ENCODE data around the gene OSBPL3. TPM values are rescaled to one million over a fixed set of nuclear protein-coding genes. Genes with fewer than 3 reads are reported as not detected.

The OSBPL3 gene
- total RNA-seq, 1 experiment from 2014 or later: 16.0 TPM

DNA sequence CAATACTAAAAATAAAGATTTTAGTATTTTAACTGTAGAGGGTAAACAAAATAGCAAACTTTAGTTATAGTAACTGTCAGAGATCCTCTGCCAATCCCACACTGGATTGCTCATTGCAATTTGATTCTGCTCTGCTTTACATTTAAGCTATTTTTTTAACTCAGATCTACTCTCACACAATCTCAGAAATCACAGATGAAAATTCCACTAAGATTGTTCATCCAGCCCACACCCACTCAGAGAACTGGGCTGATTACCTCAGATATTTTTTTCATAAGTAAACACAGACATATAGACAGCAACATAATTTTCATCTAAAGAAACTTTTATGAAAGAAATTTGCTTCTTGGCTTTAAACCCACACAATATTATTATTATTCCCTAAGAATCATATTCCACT, 7.0 kb downstream of the OSBPL3 start (continued):
- TF ChIP-seq ZSCAN18 (CRISPR knock-in tag; IDR thresholded peaks at IDR 0.05): no peak

GRCh38 chr7:24972166-24972477, 7.9 kb downstream of the OSBPL3 start:
- Mint-ChIP-seq H3K9me3 (no peaks in the 10 kb centered on the region), H3K36me3 (no peaks in the 10 kb centered on the region), H3K4me1 (peaks cover 59% of the 10 kb centered on the region), H3K27ac (0 out of 2 replicates have a peak overlapping the region, but pooled peaks have one; percentile 11), H3K4me3 (no peak overlapping the region), H3K27me3 (ENCODE audit: low read depth) (no peaks in the 10 kb centered on the region)
- ATAC-seq (no peak), DNase-seq (ENCODE audit: low spot score) (no peak)
- POLR2A ChIA-PET: interaction anchor here (0.6 kb wide), 1 partner anchor 33 kb away, joined by 3 read pairs; no protein-coding TSS in a partner anchor
- TF ChIP-seq GABPB1 (CRISPR knock-in tag; IDR thresholded peaks at IDR 0.05) (no peak), HMGA2 (CRISPR knock-in tag; IDR thresholded peaks at IDR 0.05) (no peak), CREB1 (CRISPR knock-in tag; IDR thresholded peaks at IDR 0.05) (no peak), NFE2L1 (CRISPR knock-in tag; IDR thresholded peaks at IDR 0.05) (no peak), ZNF317 (CRISPR knock-in tag; IDR thresholded peaks at IDR 0.05; ENCODE audit: borderline replicate concordance, low read depth) (no peak), TCF7 (CRISPR knock-in tag; IDR thresholded peaks at IDR 0.05; ENCODE audit: low read depth) (no peak), ATF1 (CRISPR knock-in tag; IDR thresholded peaks at IDR 0.05) (no peak), ELF4 (CRISPR knock-in tag; IDR thresholded peaks at IDR 0.05; ENCODE audit: low read depth) (no peak), OVOL2 (CRISPR knock-in tag; IDR thresholded peaks at IDR 0.05; ENCODE audit: borderline replicate concordance) (no peak), ZNF532 (CRISPR knock-in tag; IDR thresholded peaks at IDR 0.05; ENCODE audit: borderline replicate concordance) (no peak)
- TF ChIP-seq, protein P1, sequence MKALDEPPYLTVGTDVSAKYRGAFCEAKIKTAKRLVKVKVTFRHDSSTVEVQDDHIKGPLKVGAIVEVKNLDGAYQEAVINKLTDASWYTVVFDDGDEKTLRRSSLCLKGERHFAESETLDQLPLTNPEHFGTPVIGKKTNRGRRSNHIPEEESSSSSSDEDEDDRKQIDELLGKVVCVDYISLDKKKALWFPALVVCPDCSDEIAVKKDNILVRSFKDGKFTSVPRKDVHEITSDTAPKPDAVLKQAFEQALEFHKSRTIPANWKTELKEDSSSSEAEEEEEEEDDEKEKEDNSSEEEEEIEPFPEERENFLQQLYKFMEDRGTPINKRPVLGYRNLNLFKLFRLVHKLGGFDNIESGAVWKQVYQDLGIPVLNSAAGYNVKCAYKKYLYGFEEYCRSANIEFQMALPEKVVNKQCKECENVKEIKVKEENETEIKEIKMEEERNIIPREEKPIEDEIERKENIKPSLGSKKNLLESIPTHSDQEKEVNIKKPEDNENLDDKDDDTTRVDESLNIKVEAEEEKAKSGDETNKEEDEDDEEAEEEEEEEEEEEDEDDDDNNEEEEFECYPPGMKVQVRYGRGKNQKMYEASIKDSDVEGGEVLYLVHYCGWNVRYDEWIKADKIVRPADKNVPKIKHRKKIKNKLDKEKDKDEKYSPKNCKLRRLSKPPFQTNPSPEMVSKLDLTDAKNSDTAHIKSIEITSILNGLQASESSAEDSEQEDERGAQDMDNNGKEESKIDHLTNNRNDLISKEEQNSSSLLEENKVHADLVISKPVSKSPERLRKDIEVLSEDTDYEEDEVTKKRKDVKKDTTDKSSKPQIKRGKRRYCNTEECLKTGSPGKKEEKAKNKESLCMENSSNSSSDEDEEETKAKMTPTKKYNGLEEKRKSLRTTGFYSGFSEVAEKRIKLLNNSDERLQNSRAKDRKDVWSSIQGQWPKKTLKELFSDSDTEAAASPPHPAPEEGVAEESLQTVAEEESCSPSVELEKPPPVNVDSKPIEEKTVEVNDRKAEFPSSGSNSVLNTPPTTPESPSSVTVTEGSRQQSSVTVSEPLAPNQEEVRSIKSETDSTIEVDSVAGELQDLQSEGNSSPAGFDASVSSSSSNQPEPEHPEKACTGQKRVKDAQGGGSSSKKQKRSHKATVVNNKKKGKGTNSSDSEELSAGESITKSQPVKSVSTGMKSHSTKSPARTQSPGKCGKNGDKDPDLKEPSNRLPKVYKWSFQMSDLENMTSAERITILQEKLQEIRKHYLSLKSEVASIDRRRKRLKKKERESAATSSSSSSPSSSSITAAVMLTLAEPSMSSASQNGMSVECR (CRISPR knock-in tag; IDR thresholded peaks at IDR 0.05; ENCODE audit: borderline replicate concordance): no peak
- TF ChIP-seq, protein P2, sequence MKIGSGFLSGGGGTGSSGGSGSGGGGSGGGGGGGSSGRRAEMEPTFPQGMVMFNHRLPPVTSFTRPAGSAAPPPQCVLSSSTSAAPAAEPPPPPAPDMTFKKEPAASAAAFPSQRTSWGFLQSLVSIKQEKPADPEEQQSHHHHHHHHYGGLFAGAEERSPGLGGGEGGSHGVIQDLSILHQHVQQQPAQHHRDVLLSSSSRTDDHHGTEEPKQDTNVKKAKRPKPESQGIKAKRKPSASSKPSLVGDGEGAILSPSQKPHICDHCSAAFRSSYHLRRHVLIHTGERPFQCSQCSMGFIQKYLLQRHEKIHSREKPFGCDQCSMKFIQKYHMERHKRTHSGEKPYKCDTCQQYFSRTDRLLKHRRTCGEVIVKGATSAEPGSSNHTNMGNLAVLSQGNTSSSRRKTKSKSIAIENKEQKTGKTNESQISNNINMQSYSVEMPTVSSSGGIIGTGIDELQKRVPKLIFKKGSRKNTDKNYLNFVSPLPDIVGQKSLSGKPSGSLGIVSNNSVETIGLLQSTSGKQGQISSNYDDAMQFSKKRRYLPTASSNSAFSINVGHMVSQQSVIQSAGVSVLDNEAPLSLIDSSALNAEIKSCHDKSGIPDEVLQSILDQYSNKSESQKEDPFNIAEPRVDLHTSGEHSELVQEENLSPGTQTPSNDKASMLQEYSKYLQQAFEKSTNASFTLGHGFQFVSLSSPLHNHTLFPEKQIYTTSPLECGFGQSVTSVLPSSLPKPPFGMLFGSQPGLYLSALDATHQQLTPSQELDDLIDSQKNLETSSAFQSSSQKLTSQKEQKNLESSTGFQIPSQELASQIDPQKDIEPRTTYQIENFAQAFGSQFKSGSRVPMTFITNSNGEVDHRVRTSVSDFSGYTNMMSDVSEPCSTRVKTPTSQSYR (CRISPR knock-in tag; IDR thresholded peaks at IDR 0.05): no peak
- TF ChIP-seq, protein P3, sequence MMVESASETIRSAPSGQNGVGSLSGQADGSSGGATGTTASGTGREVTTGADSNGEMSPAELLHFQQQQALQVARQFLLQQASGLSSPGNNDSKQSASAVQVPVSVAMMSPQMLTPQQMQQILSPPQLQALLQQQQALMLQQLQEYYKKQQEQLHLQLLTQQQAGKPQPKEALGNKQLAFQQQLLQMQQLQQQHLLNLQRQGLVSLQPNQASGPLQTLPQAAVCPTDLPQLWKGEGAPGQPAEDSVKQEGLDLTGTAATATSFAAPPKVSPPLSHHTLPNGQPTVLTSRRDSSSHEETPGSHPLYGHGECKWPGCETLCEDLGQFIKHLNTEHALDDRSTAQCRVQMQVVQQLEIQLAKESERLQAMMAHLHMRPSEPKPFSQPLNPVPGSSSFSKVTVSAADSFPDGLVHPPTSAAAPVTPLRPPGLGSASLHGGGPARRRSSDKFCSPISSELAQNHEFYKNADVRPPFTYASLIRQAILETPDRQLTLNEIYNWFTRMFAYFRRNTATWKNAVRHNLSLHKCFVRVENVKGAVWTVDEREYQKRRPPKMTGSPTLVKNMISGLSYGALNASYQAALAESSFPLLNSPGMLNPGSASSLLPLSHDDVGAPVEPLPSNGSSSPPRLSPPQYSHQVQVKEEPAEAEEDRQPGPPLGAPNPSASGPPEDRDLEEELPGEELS (CRISPR knock-in tag; IDR thresholded peaks at IDR 0.05): no peak
- CTCF ChIA-PET: interaction anchor here (1.3 kb wide), 1 partner anchor 160 kb away, joined by 6 read pairs; no protein-coding TSS in a partner anchor
